ENCODE results near the gene RUNDC3A. TPM values are rescaled to one million over a fixed set of nuclear protein-coding genes. Genes with fewer than 3 reads are reported as not detected.

RUNDC3A gene
- total and polyA plus RNA-seq, 2 of the 13 experiments (the other 11 are each of a cell fraction or from before 2014, with no cell fraction given): 0.25 TPM; not detected in 1

DNA sequence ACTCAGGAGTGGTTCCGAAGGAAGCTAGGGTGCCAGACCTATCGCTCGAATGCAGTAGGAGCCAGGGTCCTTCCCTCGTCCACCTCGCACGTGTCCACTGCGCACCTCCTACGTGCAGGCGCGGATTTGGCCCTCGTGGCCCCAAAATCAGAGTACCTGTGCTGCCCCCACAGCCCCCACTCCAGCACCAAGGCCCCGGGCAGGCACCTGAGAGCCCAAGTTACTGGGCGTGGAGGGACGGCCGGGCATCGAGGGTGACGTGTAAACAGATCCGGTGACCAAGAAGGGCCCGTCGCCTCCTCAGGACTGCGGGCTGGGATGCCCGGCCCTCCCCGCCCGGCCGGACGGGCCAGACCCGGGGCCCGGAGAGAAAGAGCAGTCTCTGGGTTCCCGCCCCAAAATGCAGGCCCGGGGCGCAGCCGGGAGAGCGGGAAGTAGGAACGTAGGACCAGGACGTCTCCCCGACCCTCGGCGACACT is 15.7 kb downstream of the RUNDC3A start (continued):
- TF ChIP-seq, protein P1, sequence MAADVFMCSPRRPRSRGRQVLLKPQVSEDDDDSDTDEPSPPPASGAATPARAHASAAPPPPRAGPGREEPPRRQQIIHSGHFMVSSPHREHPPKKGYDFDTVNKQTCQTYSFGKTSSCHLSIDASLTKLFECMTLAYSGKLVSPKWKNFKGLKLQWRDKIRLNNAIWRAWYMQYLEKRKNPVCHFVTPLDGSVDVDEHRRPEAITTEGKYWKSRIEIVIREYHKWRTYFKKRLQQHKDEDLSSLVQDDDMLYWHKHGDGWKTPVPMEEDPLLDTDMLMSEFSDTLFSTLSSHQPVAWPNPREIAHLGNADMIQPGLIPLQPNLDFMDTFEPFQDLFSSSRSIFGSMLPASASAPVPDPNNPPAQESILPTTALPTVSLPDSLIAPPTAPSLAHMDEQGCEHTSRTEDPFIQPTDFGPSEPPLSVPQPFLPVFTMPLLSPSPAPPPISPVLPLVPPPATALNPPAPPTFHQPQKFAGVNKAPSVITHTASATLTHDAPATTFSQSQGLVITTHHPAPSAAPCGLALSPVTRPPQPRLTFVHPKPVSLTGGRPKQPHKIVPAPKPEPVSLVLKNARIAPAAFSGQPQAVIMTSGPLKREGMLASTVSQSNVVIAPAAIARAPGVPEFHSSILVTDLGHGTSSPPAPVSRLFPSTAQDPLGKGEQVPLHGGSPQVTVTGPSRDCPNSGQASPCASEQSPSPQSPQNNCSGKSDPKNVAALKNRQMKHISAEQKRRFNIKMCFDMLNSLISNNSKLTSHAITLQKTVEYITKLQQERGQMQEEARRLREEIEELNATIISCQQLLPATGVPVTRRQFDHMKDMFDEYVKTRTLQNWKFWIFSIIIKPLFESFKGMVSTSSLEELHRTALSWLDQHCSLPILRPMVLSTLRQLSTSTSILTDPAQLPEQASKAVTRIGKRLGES (CRISPR knock-in tag; IDR thresholded peaks at IDR 0.05; ENCODE audit: borderline replicate concordance): no peak
- TF ChIP-seq, protein P2, sequence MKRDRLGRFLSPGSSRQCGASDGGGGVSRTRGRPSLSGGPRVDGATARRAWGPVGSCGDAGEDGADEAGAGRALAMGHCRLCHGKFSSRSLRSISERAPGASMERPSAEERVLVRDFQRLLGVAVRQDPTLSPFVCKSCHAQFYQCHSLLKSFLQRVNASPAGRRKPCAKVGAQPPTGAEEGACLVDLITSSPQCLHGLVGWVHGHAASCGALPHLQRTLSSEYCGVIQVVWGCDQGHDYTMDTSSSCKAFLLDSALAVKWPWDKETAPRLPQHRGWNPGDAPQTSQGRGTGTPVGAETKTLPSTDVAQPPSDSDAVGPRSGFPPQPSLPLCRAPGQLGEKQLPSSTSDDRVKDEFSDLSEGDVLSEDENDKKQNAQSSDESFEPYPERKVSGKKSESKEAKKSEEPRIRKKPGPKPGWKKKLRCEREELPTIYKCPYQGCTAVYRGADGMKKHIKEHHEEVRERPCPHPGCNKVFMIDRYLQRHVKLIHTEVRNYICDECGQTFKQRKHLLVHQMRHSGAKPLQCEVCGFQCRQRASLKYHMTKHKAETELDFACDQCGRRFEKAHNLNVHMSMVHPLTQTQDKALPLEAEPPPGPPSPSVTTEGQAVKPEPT (CRISPR knock-in tag; IDR thresholded peaks at IDR 0.05; ENCODE audit: low read depth): no peak
- TF ChIP-seq GZF1 (CRISPR knock-in tag; IDR thresholded peaks at IDR 0.05): no peak; the same call in 1 of the 2 replicates
- TF ChIP-seq GABPB1 (CRISPR knock-in tag; IDR thresholded peaks at IDR 0.05): 0 out of 2 replicates have a peak, but pooled peaks have one; percentile 9
- TF ChIP-seq ZFP37 (CRISPR knock-in tag; IDR thresholded peaks at IDR 0.05; ENCODE audit: borderline replicate concordance): peak; percentile 14; the same call in 1 of the 2 replicates
- TF ChIP-seq ZNF460 (CRISPR knock-in tag; IDR thresholded peaks at IDR 0.05; ENCODE audit: borderline replicate concordance): no peak
- no peak for TF ChIP-seq NBN (conservative IDR thresholded peaks at IDR 0.05)
- peak; percentile 16; the same call in 1 of the 2 replicates for TF ChIP-seq ZNF558 (CRISPR knock-in tag; IDR thresholded peaks at IDR 0.05; ENCODE audit: borderline replicate concordance)
- TF ChIP-seq, protein P3, sequence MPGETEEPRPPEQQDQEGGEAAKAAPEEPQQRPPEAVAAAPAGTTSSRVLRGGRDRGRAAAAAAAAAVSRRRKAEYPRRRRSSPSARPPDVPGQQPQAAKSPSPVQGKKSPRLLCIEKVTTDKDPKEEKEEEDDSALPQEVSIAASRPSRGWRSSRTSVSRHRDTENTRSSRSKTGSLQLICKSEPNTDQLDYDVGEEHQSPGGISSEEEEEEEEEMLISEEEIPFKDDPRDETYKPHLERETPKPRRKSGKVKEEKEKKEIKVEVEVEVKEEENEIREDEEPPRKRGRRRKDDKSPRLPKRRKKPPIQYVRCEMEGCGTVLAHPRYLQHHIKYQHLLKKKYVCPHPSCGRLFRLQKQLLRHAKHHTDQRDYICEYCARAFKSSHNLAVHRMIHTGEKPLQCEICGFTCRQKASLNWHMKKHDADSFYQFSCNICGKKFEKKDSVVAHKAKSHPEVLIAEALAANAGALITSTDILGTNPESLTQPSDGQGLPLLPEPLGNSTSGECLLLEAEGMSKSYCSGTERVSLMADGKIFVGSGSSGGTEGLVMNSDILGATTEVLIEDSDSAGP (CRISPR knock-in tag; IDR thresholded peaks at IDR 0.05; ENCODE audit: borderline replicate concordance): peak; percentile 52; the same call in 1 of the 2 replicates
- no peak for TF ChIP-seq ZSCAN29 (CRISPR knock-in tag; conservative IDR thresholded peaks at IDR 0.05)
- TF ChIP-seq, protein P4, sequence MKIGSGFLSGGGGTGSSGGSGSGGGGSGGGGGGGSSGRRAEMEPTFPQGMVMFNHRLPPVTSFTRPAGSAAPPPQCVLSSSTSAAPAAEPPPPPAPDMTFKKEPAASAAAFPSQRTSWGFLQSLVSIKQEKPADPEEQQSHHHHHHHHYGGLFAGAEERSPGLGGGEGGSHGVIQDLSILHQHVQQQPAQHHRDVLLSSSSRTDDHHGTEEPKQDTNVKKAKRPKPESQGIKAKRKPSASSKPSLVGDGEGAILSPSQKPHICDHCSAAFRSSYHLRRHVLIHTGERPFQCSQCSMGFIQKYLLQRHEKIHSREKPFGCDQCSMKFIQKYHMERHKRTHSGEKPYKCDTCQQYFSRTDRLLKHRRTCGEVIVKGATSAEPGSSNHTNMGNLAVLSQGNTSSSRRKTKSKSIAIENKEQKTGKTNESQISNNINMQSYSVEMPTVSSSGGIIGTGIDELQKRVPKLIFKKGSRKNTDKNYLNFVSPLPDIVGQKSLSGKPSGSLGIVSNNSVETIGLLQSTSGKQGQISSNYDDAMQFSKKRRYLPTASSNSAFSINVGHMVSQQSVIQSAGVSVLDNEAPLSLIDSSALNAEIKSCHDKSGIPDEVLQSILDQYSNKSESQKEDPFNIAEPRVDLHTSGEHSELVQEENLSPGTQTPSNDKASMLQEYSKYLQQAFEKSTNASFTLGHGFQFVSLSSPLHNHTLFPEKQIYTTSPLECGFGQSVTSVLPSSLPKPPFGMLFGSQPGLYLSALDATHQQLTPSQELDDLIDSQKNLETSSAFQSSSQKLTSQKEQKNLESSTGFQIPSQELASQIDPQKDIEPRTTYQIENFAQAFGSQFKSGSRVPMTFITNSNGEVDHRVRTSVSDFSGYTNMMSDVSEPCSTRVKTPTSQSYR (CRISPR knock-in tag; IDR thresholded peaks at IDR 0.05; ENCODE audit: borderline replicate concordance): peak; percentile 16; the same call in 1 of the 2 replicates
- no peak for TF ChIP-seq ZNF570 (CRISPR knock-in tag; IDR thresholded peaks at IDR 0.05; ENCODE audit: borderline replicate concordance)
- no peak for TF ChIP-seq FOXO1 (CRISPR knock-in tag; IDR thresholded peaks at IDR 0.05)
